WTC11 (cell line): ENCODE results near the gene TREM2.

Source experiments
- ATF2 ChIP-seq: sonication (generic); formaldehyde crosslinking; IDR thresholded peaks from 2 replicates; pipeline ENCODE4 v1.8.1; 2022; ENCODE audit warnings: low read depth, missing genetic modification reagents, borderline replicate concordance
- CBFB ChIP-seq: sonication (generic); formaldehyde crosslinking; IDR thresholded peaks from 2 replicates; pipeline ENCODE4 v1.8.1; 2022; ENCODE audit warnings: mild to moderate bottlenecking, low read depth, missing genetic modification reagents
- FOXP1 ChIP-seq: sonication (generic); formaldehyde crosslinking; IDR thresholded peaks from 2 replicates; pipeline ENCODE4 v1.8.0; 2022; ENCODE audit warnings: missing genetic modification reagents, mild to moderate bottlenecking, moderate library complexity, borderline replicate concordance
- NR3C1 ChIP-seq: sonication (generic); formaldehyde crosslinking; conservative IDR thresholded peaks from 2 replicates; pipeline ENCODE4 v1.8.1; 2023; ENCODE audit warnings: low read depth, mild to moderate bottlenecking, missing genetic modification reagents
- SP1 ChIP-seq: sonication (generic); formaldehyde crosslinking; conservative IDR thresholded peaks from 2 replicates; pipeline ENCODE4 v1.8.1; 2022; ENCODE audit warnings: missing genetic modification reagents
- TCF7 ChIP-seq: sonication (generic); formaldehyde crosslinking; IDR thresholded peaks from 2 replicates; pipeline ENCODE4 v1.8.0; 2022; ENCODE audit warnings: mild to moderate bottlenecking, low read depth, missing genetic modification reagents, moderate library complexity
- TF ChIP-seq, protein P1 (sequence below): fragments of 200-600 bp; IDR thresholded peaks from 2 replicates; pipeline ENCODE4 v1.8.0; 2022; ENCODE audit warnings: antibody characterized with exemption
- TF ChIP-seq, protein P2 (sequence below): sonication (generic); formaldehyde crosslinking; IDR thresholded peaks from 2 replicates; pipeline ENCODE4 v1.8.1; 2023; ENCODE audit warnings: mild to moderate bottlenecking, missing genetic modification reagents, moderate library complexity

GRCh38 chr6:41199552-41200246, 36.8 kb upstream of the TREM2 start:
- TF ChIP-seq, protein P1, sequence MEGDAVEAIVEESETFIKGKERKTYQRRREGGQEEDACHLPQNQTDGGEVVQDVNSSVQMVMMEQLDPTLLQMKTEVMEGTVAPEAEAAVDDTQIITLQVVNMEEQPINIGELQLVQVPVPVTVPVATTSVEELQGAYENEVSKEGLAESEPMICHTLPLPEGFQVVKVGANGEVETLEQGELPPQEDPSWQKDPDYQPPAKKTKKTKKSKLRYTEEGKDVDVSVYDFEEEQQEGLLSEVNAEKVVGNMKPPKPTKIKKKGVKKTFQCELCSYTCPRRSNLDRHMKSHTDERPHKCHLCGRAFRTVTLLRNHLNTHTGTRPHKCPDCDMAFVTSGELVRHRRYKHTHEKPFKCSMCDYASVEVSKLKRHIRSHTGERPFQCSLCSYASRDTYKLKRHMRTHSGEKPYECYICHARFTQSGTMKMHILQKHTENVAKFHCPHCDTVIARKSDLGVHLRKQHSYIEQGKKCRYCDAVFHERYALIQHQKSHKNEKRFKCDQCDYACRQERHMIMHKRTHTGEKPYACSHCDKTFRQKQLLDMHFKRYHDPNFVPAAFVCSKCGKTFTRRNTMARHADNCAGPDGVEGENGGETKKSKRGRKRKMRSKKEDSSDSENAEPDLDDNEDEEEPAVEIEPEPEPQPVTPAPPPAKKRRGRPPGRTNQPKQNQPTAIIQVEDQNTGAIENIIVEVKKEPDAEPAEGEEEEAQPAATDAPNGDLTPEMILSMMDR: no peak
- TF ChIP-seq SP1 (CRISPR knock-in tag) (no peak), FOXP1 (CRISPR knock-in tag) (no peak), TCF7 (CRISPR knock-in tag) (no peak), CBFB (no peak), NR3C1 (no peak), ATF2 (CRISPR knock-in tag) (no peak)
- TF ChIP-seq, protein P2, sequence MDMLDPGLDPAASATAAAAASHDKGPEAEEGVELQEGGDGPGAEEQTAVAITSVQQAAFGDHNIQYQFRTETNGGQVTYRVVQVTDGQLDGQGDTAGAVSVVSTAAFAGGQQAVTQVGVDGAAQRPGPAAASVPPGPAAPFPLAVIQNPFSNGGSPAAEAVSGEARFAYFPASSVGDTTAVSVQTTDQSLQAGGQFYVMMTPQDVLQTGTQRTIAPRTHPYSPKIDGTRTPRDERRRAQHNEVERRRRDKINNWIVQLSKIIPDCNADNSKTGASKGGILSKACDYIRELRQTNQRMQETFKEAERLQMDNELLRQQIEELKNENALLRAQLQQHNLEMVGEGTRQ: no peak
